Liver (tissue), 9 donors: ENCODE results near the gene GRID1. TPM values are rescaled to one million over a fixed set of nuclear protein-coding genes. Genes with fewer than 3 reads are reported as not detected.

Experiments
- DNase-seq: peaks from one replicate; pipeline ENCODE4 v3.0.0-alpha.2; 2017; ENCODE audit warnings: low spot score
- H3K27ac ChIP-seq, 2 donors: one replicate each; pipeline ENCODE4 v1.7.0; 2013; ENCODE audit warnings: inconsistent platforms in 2 of 2, low read length in 2 of 2, control low read depth in 1 of 2, low read depth in 1 of 2, mild to moderate bottlenecking in 1 of 2
- H3K27me3 ChIP-seq, 4 donors: one replicate each; pipeline versions ENCODE4 v1.6.1 to v1.7.0; 2013; ENCODE audit warnings: low read length in 3 of 4, inconsistent platforms in 1 of 4, mild to moderate bottlenecking in 1 of 4, moderate library complexity in 1 of 4; ENCODE audit not compliant: control insufficient read depth in 4 of 4, insufficient read depth in 4 of 4
- H3K36me3 ChIP-seq, 4 donors: one replicate each; pipeline versions ENCODE4 v1.6.1 to v1.7.0; 2013; ENCODE audit warnings: low read length in 3 of 4, mild to moderate bottlenecking in 3 of 4, low read depth in 1 of 4, moderate library complexity in 1 of 4; ENCODE audit not compliant: control insufficient read depth in 4 of 4, insufficient read depth in 3 of 4
- H3K4me1 ChIP-seq, 4 donors: one replicate each; pipeline versions ENCODE4 v1.6.1 to v1.7.0; 2013; ENCODE audit warnings: low read length in 3 of 4, mild to moderate bottlenecking in 3 of 4, moderate library complexity in 1 of 4; ENCODE audit not compliant: control insufficient read depth in 4 of 4, insufficient read depth in 4 of 4
- H3K4me3 ChIP-seq, 3 donors: one replicate each; pipeline versions ENCODE4 v1.6.1 to v1.7.0; 2013; ENCODE audit warnings: low read length in 3 of 3, control low read depth in 1 of 3, low read depth in 1 of 3, mild to moderate bottlenecking in 1 of 3
- H3K9ac ChIP-seq, 2 donors: one replicate each; pipeline ENCODE4 v1.7.0; 2013; ENCODE audit warnings: low read length in 2 of 2, mild to moderate bottlenecking in 2 of 2, moderate library complexity in 2 of 2, control low read depth in 1 of 2, low read depth in 1 of 2
- H3K9me3 ChIP-seq, 4 donors: one replicate each; pipeline versions ENCODE4 v1.6.1 to v1.7.0; 2013; ENCODE audit warnings: low read length in 3 of 4; ENCODE audit not compliant: control insufficient read depth in 4 of 4
- FOXA2 ChIP-seq: IDR thresholded peaks from 2 replicates; pipeline ENCODE4 v1.6.1; 2016; ENCODE audit warnings: antibody characterized with exemption
- GABPA ChIP-seq, 2 donors: IDR thresholded peaks in 1 of 2; conservative IDR thresholded peaks in 1 of 2; 2 replicates each; pipeline ENCODE4 v1.6.1; 2016; ENCODE audit warnings: antibody characterized with exemption in 2 of 2, mild to moderate bottlenecking in 1 of 2, moderate library complexity in 1 of 2
- HNF4A ChIP-seq, 2 donors: conservative IDR thresholded peaks; 2 replicates each; pipeline ENCODE4 v1.6.1; 2016; ENCODE audit warnings: antibody characterized with exemption in 2 of 2, mild to moderate bottlenecking in 2 of 2
- JUND ChIP-seq, 2 donors: IDR thresholded peaks; 2 replicates each; pipeline ENCODE4 v1.6.1; 2016; ENCODE audit warnings: antibody characterized with exemption in 2 of 2
- NR2F2 ChIP-seq: IDR thresholded peaks from 2 replicates; pipeline ENCODE4 v1.6.1; 2016; ENCODE audit warnings: antibody characterized with exemption
- RAD21 ChIP-seq, 2 donors: IDR thresholded peaks; 2 replicates each; pipeline ENCODE4 v1.6.1; 2016; ENCODE audit warnings: antibody characterized with exemption in 2 of 2, mild to moderate bottlenecking in 2 of 2
- REST ChIP-seq: IDR thresholded peaks from 2 replicates; pipeline ENCODE4 v1.6.1; 2016; ENCODE audit warnings: antibody characterized with exemption, mild to moderate bottlenecking
- SP1 ChIP-seq: IDR thresholded peaks from 2 replicates; pipeline ENCODE4 v1.6.1; 2018; ENCODE audit warnings: antibody characterized with exemption, mild to moderate bottlenecking
- TAF1 ChIP-seq: conservative IDR thresholded peaks from 2 replicates; pipeline ENCODE4 v1.6.1; 2016; ENCODE audit warnings: antibody characterized with exemption, mild to moderate bottlenecking
- YY1 ChIP-seq: IDR thresholded peaks from 2 replicates; pipeline ENCODE4 v1.6.1; 2016; ENCODE audit warnings: antibody characterized with exemption, mild to moderate bottlenecking
- ZBTB33 ChIP-seq: IDR thresholded peaks from 2 replicates; pipeline ENCODE4 v1.6.1; 2016; ENCODE audit warnings: antibody characterized with exemption
- WGBS: extraction: QIAGEN DNeasy Blood & Tissue Kit; methylation state at CpG from one replicate; pipeline ENCODE4 v1.1.7; 2013; 5-methylcytosine and 5-hydroxymethylcytosine counted together
- polyA plus RNA-seq, 2 donors: library from polyadenylated mRNA; stranded (reverse) in 1 of 2; unstranded in 1 of 2; fragments of 200-250 nt in 1 of 2; fragments of >200 nt in 1 of 2; fragmentation: Nextera tagmentation in 1 of 2; extraction: Ambion mirVana in 1 of 2; gene quantifications; one replicate each; pipeline versions ENCODE4 v1.2.1 to v1.2.3, GENCODE V29; 2013 to 2015
- total RNA-seq, 2 donors: library from RNA; depleted of rRNA; stranded (reverse); fragments of >200 nt; gene quantifications; one replicate each; pipeline ENCODE4 v1.2.3, GENCODE V29; 2014
- TF ChIP-seq, protein P1 (sequence below): IDR thresholded peaks from 2 replicates; pipeline ENCODE4 v1.6.1; 2016; ENCODE audit warnings: antibody characterized with exemption
- donor health status: healthy.
- donor health status: healthy.
- donor health status: healthy.
- donor health status: healthy.
- donor health status: healthy.

Gene GRID1
- total and polyA plus RNA-seq, 4 donors: 0.09 to 0.17 (median 0.14) TPM; not detected in 1

- TF ChIP-seq TAF1: no peak
- TF ChIP-seq NR2F2: no peak
Observed at GRCh38 chr10:86188796-86189558, 177.6 kb downstream of the GRID1 start (continued).

- WGBS: 75% methylated on average over 3 of the region's 3 CpGs
- Histone ChIP-seq H3K36me3 (no peaks in the 10 kb centered on the region), H3K9ac (no peak overlapping the region), H3K9me3 (no peaks in the 10 kb centered on the region), H3K27ac (no peak overlapping the region), H3K4me3 (no peak overlapping the region), H3K4me1 (no peaks in the 10 kb centered on the region), H3K27me3 (no peaks in the 10 kb centered on the region)
- TF ChIP-seq YY1 (no peak), SP1 (no peak), HNF4A (conservative IDR thresholded peaks at IDR 0.05) (no peak), FOXA2 (no peak), JUND (IDR thresholded peaks at IDR 0.05) (no peak), REST (no peak), GABPA (IDR thresholded peaks at IDR 0.05 in 1 of 2, conservative IDR thresholded peaks at IDR 0.05 in 1 of 2) (no peak), ZBTB33 (no peak), RAD21 (IDR thresholded peaks at IDR 0.05) (no peak)
- TF ChIP-seq, protein P1, sequence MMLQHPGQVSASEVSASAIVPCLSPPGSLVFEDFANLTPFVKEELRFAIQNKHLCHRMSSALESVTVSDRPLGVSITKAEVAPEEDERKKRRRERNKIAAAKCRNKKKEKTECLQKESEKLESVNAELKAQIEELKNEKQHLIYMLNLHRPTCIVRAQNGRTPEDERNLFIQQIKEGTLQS: no peak
- no peak for DNase-seq
Observed at GRCh38 chr10:86188326-86188725, 178.3 kb downstream of the GRID1 start.

DNA sequence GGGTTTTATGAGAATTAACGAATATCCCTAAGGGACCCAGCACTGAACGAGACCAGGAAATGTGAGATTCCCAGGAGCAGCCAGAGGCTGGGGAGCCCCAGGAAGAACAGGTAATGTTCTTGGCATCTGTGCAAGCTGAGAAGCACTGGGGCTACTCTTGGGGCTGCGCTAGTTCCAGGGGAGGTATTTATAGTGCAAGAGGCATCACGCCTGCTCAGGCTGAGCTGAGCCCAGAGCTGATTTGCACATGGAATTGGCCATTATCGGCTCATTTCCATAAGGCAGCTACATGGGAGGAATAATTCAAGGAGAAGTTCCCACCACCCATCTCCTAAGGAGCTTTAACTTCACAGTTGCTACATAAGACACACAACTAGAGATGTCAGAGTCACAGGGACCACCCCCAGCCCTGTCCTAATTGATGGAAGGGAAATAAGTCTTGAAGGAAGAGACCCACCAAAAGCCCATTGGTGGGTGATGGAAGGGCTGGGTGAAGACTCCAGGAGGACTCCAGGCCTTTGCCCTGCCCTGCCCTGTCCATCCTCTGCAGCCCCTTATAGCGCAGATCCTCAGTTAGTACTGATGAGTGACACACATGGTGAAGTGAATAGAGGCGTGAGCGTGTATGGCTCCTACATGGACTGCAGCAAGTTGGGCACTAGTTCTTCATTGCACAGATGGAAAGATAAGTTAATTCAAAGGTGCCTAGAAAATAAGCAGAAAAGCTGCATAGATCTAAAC is 178.9 kb downstream of the GRID1 start:
- H3K36me3 ChIP-seq: no peaks in the 10 kb centered on the region
- H3K4me1 ChIP-seq: no peaks in the 10 kb centered on the region
- DNase-seq: no peak

More for the DNA sequence above, 178.9 kb downstream of the GRID1 start:
- no peak overlapping the region for H3K27ac ChIP-seq
- no peaks in the 10 kb centered on the region for H3K9me3 ChIP-seq
- WGBS: 91% methylated on average over 8 of the region's 8 CpGs
- no peak overlapping the region for H3K4me3 ChIP-seq
- H3K27me3 ChIP-seq: no peaks in the 10 kb centered on the region
- H3K9ac ChIP-seq: no peak overlapping the region
- TF ChIP-seq HNF4A (conservative IDR thresholded peaks at IDR 0.05): no peak
